Pulmonary artery endothelial cell (primary cell): ENCODE data around the gene UST. TPM values are rescaled to one million over a fixed set of nuclear protein-coding genes. Genes with fewer than 3 reads are reported as not detected.
"Not testable (repeated sequence)": the region's sequence is repeated elsewhere in the genome, so short reads cannot be mapped to it uniquely, and the experiment has no call there.

Source experiments
- DNase-seq: peaks from one replicate; pipeline ENCODE4 v3.0.0-alpha.2; 2011; ENCODE audit warnings: low read depth, low spot score
- total RNA-seq: library from RNA; depleted of rRNA; stranded (reverse); fragments of >200 nt; gene quantifications from 2 replicates; pipeline ENCODE4 v1.2.3, GENCODE V29; 2014

Gene UST
- total RNA-seq, 1 donor from 2014 or later = 1.6 TPM

DNA sequence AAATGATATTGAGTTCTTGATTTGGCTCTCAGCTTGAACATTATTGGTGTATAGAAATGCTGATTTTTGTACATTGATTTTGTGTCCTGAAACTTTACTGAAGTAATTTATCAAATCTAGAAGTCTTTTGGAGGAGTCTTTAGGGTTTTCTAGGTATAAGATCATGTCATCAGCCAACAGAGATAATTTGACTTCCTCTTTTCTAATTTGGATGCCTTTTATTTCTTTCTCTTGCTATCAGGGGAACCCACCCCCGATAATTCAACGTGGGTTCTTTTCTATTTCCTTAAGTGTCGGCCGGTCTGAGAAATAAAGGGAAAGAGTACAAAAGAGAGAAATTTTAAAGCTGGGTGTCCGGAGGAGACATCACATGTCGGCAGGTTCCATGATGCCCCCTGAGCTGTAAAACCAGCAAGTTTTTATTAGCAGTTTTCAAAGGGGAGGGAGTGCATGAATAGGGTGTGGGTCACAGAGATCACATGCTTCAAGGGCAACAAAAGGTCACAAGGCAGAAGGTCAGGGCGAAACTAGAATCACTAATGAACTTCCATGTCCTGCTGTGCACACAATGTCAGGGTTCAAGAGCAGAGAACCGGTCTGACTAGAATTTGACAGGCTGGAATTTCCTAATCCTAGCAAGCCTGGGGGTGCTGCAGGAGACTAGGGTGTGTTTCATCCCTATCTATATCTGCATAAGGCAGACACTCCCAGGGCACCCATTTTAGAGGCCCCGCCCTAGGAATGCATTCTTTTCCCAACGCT is 17.6 kb downstream of the UST start:
- DNase-seq = not testable (repeated sequence)

DNA sequence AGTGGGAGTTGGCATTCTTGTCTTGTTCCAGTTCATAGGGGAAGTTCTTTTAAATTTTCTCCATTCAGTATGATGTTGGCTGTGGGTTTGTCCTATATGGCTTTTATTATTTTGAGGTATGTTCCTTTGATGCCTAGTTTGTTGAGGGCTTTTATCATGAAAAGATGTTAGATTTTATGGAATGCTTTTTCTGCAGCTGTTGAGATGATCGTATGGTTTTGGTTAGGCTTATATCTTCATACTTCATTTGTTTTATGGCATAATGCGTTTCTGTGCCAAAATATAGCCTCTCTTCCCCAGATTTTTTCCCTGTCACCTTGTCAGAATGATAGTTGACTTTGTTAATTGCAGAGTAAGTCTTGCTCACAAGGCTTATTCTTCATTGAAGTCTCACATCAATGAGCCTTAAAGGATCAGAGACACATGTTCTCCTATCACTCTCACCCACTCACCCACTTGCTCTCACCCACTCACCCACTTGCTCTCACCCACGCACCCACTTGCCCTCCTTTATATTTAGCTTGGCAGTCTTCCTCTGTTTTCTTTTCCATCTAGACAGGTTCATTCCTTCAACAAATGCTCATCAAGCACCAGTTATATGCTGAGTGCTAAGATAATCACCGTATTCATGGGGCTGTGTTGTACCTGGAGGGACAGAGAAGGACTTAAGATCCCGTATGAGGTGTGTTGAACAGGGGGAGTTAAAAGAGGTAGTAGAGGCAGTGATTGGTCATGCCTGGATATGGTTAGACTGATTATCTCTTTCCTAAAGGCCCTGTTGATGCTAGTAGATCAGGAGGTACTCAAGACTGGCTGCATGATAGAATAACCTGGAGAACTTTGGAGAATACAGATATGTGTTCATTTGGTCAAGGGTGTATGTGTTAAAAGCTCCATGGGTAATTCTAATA is 19.3 kb downstream of the UST start:
- no peak for DNase-seq

DNA sequence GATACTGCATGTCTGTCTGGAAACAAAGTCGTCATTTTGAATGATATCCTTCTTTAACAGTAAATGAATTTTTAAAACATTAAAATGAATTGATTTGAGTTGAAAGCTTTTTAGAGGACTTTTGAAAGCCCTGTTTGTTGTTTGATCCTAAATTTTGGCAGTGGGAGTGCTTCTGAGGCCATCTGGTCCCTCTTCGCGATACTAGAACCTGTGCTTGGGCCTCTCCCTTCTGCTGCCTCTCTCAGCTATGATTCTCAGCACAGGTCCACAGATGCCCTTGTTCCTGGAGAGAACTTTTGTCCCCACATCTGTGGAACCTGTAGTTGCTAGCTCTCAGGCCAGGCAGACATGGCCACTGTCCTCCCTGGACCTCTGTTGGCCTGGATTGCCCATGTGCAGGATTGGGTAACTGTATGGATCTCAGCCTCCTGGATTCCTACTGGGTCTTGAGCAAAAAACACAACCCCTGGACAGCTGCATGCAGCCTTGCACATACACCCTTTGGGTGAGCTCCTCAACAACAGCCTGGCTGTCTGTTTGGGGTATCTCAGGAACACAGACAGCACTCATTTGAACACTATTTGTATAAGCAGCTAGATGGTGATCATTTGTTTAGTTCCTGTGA is 21.9 kb downstream of the UST start:
- no peak for DNase-seq

DNA sequence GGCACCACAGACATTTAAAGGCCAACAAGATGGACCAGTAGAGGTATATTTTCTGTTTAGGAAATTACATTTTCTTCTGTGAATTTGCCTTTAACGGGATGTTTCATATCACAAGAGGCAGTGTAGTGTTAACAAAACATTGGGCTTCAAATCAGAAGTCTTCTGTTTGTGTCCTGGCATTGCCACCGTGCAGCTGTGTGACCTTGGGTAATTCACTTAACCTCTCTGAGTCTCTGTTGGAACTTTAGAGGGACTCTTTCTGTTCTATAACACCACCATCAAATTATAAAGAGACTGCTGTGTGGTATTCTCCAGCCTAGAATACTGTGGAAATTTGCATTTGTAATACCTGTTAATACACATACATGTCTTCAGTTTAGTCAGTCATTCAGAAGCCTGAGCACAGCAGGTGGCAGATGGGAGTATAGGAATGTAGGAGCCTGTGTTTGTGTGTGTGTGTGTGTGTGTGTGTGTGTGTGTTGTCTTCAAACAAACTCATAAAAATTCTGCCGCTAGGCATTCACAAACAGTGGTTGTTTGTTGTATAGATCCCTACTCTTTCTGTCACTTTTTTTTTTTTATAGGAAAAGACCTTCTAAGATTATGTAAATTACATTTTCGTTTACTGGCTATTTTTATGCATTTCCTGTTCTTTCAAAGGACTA is 22.6 kb downstream of the UST start:
- no peak for DNase-seq

DNA sequence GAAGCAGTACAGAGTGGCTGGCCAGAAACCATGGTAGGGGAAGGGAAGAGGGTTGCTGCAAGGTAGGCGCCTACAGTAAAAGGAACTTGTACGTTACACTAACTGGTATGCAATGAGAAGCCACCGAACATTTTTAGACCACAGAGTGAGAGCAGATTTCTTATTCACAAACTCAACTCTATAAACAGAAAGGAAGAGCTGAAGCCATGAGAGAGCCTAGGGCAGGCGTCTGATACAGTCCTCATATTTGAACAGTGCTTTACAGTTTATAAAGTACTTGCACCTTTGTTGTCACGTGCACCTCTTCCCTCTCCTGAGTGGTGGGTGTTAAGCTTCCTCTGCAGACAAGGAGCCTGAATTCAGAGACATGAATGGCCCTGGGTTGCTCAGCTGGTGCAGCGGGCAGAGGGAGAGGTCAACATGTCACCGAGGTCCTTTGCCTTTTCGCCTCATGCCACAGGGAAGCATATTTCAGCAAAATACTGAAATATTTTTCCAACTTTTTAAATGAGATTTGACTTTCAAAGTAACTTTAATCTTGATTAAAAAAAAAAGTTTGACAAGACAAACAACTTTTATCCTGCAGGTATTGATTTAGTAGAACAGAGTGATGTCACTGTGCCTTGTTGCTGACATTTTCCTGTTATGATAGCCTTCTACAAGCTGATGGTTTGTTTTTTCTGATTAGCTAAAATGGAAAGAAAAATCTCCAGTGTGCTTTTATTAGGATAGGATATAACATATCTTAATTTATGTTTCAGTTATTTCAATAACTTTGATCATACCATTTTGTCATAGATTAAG is 23.8 kb downstream of the UST start:
- no peak for DNase-seq

DNA sequence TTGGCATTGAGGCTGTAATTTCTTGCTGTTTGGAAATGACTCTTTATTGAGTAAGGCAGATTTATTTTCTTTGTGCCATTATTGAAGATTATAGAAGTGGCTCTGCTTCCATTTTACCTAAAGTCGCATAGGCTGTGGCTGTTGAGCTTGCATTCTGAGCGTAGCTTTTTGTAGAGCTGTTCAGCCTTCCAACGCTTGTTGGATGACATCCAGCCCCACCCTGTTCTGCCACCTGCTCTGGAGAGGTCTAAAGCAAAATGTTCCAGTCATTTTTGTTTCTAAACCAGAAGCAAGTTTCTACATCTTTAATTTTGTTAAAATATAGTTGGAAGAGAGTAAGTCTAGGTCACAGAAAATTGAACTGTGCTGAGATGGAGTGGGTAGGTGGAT is 24.4 kb downstream of the UST start:
- DNase-seq = no peak

DNA sequence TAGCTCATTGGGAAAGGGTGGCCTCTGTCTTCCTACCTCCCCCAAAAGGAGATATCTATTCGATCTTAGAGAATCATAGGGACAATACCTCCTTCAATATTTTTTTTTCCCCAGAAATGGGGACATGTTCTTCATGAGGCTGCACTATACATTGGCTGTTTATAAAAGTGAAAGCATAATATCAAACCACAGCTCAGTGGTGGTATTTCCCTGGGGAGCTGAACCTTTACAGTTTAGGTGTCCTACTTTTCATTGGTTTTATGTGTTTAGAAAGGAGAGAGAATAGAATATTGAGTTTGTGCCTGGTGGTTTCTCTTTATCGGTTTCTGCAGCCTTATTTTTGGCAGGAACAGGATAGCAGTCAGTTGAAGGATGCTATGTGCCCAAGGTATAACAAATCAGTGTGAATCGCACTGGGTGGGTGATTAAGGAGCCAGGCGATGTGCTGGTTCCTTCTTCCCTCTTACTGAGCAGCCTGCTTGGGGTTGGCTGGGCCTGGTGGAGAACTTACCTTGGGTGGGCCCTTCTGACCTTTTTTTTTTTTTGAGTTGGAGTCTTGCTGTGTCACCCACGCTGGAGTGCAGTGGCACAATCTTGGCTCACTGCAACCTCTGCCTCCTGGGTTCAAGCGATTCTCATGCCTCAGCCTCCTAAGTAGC is 25.2 kb downstream of the UST start:
- no peak for DNase-seq

DNA sequence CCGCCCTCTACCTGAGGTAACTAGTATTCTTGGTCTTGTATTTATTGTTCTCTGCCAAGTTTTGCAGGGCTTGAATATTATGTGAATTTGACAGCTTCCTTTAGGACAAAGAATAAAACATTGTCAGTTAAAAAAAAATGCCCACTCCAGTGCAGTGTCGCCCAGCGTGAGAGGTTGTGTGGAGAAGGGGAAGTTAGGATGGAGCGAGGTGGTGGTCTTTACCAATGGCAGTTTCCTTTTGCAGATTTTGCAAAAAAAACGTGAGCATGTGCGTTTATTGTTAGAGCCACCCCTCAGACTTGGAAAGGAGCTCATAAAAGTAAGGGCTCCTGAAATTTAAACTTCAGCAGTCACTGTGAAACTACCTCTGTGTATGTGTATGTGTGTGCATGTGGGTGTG is 28.3 kb downstream of the UST start:
- no peak for DNase-seq

DNA sequence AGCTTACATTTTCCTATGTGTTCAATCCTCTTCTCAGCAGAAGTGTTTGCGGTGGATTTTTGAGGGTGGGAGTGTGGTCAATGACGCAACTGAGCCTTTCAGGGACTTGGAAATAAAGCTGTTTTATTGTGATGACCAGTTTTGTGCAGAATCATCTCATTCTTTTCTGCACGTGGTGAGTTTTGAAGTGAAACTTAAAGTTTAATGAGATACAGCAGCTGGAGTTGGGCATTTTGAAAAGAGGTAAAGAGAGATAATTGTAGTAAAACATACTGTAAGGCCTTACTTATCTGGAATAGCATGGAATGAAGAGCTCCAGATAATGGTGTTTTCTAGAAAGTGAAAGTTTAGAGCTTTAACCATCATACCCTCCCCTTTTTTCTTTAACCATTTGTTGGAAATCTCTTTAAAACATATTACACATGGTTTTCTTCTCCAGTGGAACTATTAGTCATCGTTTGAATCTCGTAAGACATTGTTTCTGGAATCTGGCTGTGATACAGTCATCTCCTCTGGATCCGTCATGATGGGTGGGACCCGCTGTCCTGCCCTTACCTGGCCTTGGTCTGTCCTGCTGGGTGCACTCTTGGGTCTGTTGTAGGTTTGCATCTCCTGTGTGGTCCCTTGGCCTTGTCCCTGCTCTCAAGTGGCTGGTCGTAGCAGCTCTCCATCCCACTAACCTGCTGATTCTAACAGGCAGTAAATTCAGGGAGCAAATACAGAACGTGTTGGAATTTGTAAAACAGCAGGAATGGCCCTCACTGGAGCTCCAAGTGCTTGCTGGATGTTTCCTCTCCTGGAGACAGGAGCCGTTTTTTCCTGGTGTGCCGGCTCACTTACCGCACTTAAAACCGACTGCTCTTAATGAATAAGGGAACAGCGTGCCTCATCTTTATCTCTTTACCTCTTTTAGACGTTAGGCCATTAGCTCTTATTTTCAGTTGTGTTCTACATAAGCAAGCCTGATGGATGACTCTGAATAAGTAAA is 29.8 kb downstream of the UST start:
- no peak for DNase-seq

DNA sequence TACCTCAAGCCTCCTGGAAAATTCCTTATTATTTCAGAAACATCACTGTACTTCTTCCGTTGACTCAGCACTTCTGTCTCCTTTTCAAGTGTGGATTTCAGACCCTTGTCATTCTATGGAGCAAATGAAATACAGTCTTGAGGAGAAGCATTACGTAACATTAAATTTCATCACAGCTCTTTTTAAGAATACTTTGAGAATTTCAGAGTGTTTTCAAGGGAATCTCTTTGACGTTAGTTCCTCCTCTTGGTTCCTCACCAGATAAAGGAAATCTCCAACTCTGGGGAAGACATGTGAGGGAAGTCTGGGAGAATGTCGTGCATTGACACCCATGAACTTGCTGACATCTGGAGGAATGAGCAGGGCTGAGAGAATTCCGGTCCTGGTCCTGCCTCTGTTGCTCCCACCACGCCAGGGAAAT is 32.3 kb downstream of the UST start:
- DNase-seq = no peak

DNA sequence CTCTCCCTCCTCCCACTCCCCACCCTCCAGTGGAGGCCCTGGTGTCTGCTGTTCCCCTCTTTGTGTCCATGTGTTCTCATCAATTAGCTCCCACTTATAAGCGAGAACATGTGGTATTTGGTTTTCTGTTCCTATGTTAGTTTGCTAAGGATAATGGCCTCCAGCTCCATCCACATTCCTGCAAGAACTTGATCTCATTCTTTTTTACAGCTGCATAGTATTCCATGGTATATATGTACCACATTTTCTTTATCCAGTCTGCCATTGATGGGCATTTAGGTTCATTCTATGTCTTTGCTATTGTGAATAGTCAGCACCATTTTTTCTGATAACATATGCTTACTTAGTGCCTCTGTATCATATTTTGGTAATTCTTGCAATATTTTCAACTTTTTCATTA is 33.6 kb downstream of the UST start:
- not testable (repeated sequence) for DNase-seq

DNA sequence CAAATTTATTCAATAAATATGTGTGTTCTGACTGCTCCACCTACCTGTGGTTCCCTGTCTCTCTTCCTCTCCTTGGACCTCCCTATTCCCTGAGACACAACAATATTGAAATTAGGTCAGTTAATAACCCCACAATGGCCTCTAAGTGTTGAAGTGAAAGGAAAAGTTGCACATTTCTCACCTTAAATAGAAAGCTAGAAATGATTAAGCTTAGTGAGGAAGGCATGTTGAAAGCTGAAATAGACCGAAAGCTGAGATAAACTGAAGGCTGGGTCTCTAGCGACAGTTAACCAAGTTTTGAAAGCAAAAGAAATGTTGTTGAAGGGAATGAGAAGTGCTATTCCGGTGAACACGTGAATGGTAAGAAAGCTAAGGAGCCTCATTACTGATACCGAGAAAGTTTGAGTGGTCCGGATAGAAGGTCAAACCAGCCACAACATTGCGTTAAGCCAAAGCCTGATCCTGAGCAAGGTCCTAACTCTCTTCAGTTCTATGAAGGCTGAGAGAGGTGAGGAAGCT is 34.1 kb downstream of the UST start:
- no peak for DNase-seq

DNA sequence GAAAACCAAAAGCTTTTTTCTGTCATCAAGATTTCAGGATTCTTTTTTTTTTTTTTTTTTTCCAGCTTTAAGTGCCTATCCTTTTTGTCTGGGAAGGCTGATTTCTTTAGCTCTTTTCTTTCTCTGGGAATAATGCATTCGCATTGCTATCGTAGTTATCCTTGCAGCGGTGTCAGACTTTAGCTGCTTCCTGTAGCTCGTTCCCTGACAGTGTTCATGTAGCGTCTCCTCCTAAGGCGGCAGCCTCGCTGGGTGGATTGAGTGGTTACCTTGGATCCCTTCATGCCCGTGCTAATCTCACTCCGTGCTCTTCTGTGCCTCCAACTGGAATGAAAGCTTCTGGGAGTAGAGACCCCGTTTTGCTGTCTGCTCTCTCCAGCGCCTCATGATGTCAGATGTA is 43.1 kb downstream of the UST start:
- no peak for DNase-seq

DNA sequence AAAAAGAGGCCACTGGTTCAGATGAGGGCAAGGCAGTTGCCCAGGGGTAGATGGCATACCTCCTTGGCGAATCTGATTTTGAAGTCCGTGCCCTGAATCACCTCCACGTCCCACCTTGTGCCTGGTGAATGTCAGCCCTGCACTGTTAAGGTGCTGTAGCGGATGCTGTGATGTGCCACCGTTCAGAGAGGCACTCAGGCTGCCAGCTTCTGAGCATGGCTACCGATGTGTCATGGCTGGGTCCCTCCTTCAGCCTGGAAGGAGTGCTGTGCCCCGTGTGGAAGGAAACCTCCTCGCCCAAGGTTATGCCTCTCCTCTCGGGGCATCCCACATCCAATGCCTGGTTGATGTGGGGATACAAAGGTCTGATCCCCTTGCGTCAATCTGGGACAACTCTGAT is 43.6 kb downstream of the UST start:
- no peak for DNase-seq

DNA sequence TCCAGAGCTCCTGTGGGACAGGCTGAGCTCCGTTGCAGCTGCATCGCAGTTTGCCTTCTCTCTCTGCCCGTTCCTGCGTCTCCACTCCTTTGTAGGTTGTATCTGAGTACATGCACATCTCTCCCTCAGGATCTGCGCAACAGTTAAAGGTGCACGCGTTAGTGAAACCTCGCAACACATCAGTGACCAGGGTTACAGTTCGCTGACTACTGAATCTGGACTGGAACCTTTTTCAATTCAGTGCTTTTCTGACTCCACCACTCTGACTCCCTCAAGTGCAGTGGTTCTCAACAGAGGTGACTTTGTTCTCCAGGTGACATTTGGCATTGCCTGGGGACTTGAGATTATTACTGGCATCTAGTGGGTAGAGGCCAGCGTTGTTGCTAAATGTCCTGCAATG is 44.0 kb downstream of the UST start:
- DNase-seq = no peak

DNA sequence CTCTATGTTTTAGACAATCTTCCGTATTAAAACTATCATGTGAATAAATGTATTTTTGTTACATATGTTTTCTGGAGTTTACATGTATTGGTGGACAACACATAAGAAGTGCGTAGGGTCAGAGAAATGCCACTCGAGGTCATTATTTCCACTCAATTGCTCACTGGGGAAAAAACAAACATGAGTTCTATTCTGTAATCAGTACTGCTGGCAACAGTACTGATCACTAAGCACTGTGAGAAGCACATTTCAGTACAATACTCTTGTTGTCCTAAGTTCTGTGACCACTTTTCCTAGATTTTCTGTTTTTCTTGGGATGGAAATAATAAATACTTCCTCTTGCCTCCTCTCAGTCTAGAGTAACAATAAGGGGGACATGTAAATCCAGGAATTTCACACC is 44.5 kb downstream of the UST start:
- DNase-seq = no peak

DNA sequence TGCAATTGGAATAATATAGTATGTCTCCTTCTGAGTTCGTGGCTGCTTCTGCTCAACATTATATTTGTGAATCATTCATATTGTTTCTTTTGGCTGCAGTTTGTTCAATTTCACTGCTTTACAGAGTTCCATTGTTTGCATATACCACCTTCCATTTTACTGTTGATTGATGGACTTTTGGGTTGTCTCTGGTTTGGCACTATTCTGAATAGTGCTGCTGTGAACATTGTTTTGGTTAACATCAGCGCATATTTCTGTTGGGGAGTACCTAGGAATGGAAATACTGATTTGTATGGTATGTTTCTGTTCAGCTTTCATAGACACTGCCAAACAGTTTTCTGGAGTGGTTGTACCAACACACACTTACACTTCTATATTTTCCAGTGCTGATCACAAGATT is 46.9 kb downstream of the UST start:
- no peak for DNase-seq

DNA sequence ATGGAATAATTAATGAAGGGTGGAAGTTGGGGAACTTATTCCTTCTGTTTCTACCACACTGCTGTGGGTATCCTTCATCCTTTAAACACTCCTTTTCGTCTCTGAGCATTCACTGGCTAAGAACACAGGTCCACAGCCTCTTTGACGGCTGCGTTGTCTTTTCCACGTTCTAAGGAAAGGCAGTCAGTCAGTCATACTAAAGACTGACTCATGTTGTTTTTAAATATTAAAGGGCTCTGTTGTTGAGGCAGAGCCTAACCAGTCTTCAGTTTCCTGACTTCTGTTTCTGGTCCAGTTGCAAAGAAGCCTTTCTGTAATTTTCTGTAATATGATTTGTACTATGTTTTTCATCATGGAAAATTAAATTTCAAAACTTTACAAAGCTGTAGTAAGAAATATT is 48.0 kb downstream of the UST start:
- no peak for DNase-seq

DNA sequence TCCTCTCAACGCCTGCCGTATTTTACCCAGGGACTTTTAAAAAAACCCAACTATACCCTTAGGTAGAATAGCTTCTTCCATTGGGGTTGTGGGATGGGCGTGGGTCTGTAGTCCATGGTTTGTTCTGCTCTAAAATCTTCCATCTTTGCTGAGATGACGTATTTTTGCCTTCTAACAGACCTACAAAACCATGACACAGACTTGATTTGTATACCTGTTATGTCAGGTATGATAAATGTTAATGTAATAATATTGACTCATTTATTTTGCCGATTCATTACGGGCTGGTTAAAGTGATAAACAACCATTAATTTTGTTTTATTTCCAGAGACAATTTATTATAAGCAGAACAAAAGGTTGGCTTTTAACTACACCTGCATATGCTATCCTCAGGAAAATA is 48.7 kb downstream of the UST start:
- DNase-seq = no peak
